ACC112 (cell line): ENCODE measurements around the gene ENTR1.

Source experiments
- H2AFZ ChIP-seq: fragments of 200-600 bp; sonication (generic); one replicate; pipeline ENCODE4 v1.6.0; 2017; ENCODE audit warnings: antibody characterized with exemption, low read length; ENCODE audit not compliant: unreplicated experiment
- H3K27ac ChIP-seq: fragments of 200-600 bp; sonication (generic); 2 replicates; pipeline ENCODE4 v1.5.1; 2014; ENCODE audit warnings: low read depth, mild to moderate bottlenecking, antibody characterized with exemption, low read length, moderate library complexity
- H3K27me3 ChIP-seq: fragments of 200-600 bp; sonication (generic); 2 replicates; pipeline ENCODE4 v1.6.1; 2014; ENCODE audit warnings: mild to moderate bottlenecking, antibody characterized with exemption, low read length, moderate library complexity, mixed read lengths; ENCODE audit not compliant: insufficient read depth
- H3K36me3 ChIP-seq: fragments of 200-600 bp; sonication (generic); 2 replicates; pipeline ENCODE4 v1.6.1; 2016; ENCODE audit warnings: mild to moderate bottlenecking, antibody characterized with exemption, low read length, moderate library complexity, mixed read lengths; ENCODE audit not compliant: insufficient read depth
- H3K4me1 ChIP-seq: fragments of 200-600 bp; sonication (generic); one replicate; pipeline ENCODE4 v1.6.1; 2016; ENCODE audit warnings: low read length, mixed read lengths; ENCODE audit not compliant: insufficient read depth, unreplicated experiment, control insufficient read depth
- H3K4me3 ChIP-seq: fragments of 200-600 bp; sonication (generic); 2 replicates; pipeline ENCODE4 v1.5.1; 2014; ENCODE audit warnings: mild to moderate bottlenecking, low read depth, low read length
- H3K79me2 ChIP-seq: fragments of 200-600 bp; sonication (generic); one replicate; pipeline ENCODE4 v1.6.0; 2016; ENCODE audit warnings: low read length; ENCODE audit not compliant: control insufficient read depth, unreplicated experiment, insufficient read depth

Gene ENTR1

DNA sequence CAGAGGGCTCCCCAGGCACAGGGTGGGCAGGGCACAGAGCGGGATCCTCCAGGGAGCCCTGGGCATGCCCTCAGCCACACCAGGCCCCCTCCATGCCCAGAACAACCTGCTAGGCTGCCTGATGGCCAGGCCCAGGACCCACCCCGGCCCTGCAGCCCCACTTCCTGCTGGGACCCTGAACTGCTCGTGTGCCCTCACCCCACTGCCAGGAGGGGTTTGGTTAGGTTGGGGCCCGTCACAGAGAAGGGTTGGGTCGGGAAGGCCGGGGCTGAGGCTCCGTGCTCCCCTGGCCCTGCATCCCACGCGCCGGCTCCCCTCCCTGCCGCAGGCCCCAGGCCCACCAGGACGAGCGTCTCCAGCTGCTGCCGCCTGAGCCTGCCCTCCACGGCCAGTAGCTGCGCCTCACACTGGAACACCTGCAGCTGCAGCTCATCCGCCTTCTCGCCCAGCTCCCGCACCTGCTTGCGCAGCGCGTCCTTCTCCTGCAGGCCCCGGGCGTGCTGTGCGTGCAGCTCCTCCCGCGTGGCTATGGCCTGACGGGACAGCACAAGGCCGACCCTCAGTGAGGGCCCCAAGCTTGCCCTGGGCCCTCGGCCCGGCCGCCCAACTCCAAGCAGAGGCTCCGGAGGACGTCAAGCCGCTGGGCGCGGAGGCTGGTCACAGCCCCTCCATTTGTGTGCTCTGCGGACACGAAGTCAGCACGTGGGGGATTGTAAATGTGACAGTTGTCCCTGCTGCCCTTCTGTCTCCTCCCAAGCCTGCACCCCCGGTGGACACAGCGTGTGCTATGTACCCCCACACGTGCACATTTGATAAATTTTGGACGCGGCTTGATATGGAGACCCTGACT, 42.9 kb downstream of the ENTR1 start:
- H3K4me1 ChIP-seq, result peaks cover 8% of the 10 kb centered on the region

GRCh38 chr9:136366826-136367225, 43.6 kb downstream of the ENTR1 start:
- H3K4me3 ChIP-seq, result no peak overlapping the region
- H3K36me3 ChIP-seq, result no peaks in the 10 kb centered on the region
- no peak overlapping the region for H3K27ac ChIP-seq
- H3K4me1 ChIP-seq, result peaks cover 7% of the 10 kb centered on the region
- H3K27me3 ChIP-seq, result no peaks in the 10 kb centered on the region
- no peak overlapping the region for H2AFZ ChIP-seq
- H3K79me2 ChIP-seq, result no peaks in the 10 kb centered on the region

More for the DNA sequence above, 42.9 kb downstream of the ENTR1 start:
- no peak overlapping the region for H3K4me3 ChIP-seq
- no peaks in the 10 kb centered on the region for H3K27me3 ChIP-seq
- H3K36me3 ChIP-seq, result no peaks in the 10 kb centered on the region
- no peak overlapping the region for H3K27ac ChIP-seq
- H2AFZ ChIP-seq, result no peak overlapping the region
- H3K79me2 ChIP-seq, result no peaks in the 10 kb centered on the region

DNA sequence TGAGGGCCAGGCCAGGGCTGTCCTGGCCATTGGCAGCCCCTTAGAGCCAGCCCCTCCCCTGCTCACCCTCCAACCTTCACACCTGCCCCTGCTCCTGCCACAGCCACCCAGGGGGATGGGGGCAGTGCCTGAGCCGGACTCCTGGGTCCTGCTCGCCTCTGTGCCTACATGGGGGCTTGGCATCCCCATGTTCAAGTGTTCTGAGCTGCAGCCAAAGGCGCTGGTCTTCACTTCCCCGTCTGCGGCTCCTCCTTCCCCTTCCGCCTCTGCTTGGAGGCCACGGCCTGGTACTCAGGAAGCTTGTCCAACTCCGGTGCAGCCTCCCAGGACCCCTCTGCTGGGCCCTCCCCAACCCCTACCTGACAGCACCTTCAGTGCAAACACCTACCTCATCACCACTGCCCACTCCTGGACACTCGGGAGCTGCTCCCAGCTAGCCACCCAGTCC, 44.6 kb downstream of the ENTR1 start:
- Histone ChIP-seq H3K36me3 (no peaks in the 10 kb centered on the region), H3K4me3 (no peak overlapping the region), H3K27ac (no peak overlapping the region), H3K4me1 (peaks cover 11% of the 10 kb centered on the region), H2AFZ (no peak overlapping the region), H3K79me2 (no peaks in the 10 kb centered on the region), H3K27me3 (no peaks in the 10 kb centered on the region)

DNA sequence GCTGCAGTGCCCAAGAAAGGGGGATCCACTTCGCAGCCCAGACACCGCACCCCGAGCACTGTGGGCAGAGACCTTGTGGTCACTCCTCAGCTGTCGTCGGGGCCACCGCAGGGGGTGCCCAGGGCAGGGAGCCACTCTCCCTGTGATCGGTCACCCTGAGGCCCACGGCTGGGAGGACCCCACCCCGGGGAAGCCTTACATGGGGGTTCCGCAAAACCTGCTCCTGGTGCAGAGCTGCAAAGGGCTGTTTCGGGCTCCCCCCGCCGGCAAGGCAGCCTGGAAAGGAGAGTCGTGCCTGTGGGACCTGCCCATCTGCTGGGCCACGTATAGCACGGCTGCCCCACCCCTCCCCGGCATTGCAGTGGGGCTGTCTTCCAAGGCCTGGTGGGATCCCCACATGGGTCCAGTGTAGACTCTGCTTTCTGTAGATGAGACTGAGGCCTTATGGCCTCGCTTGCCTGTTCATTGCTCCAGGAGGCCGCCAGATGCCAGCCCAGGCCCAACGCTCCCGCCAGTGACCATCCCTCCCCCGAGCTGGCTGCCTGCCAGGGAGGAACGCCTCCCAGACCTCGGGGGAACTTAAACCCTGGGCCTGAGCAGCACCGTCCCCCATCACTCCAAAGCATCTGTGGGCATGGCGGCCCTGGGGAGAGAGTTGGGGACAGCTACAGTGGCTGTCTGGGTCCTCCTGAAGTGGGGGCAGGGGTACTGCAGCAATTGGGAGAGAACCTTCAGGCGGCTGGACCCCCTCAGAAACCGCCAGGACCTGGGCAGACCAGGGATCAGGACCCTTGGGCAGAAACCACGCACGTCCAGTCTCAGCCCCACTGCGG, 45.3 kb downstream of the ENTR1 start:
- H2AFZ ChIP-seq, result no peak overlapping the region
- H3K27ac ChIP-seq, result no peak overlapping the region
- H3K4me3 ChIP-seq, result no peak overlapping the region
- H3K4me1 ChIP-seq, result peaks cover 11% of the 10 kb centered on the region
- H3K27me3 ChIP-seq, result no peaks in the 10 kb centered on the region
- no peaks in the 10 kb centered on the region for H3K79me2 ChIP-seq
- no peaks in the 10 kb centered on the region for H3K36me3 ChIP-seq

DNA sequence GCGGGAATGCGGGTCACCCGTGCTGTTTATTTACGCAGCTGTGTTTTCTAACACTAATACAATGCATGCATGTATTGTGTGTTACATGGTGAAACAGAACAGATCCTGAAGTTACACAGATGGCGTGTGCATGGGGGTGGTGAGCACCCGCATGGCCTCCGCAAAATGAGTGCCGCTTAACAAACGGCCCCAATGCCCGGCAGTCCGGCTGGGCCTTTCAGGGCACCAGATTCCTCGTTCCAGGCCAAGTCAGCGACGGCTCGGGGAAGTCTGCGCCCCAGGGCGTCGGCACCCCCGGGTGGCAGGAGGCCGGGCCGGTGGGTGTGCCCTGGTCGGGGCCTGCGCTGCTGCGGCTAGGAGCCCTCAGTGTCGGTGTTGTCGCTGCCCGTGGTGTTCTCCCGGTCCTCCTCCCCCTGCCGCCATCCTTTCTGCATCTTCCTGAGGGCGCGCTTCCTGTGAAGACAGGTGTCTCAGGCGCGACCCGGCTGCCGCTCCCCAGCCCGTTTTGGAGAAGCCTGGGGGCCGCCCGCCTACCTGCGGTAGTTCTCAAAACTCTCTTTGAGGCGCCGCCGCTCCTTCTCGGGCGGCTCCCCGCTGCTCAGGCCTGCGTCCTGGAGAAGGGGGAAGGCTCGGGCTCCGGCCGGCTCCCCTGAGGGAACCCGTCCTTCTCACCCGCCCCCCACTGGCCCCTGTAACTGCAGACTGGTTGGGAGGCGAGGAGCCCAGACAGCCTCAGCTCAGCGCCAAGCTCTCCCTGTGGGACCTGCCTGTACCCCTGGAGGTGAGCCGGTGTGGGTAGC, 46.3 kb downstream of the ENTR1 start:
- Histone ChIP-seq H3K27ac (no peak overlapping the region), H3K79me2 (no peaks in the 10 kb centered on the region), H2AFZ (no peak overlapping the region), H3K27me3 (no peaks in the 10 kb centered on the region), H3K36me3 (no peaks in the 10 kb centered on the region), H3K4me3 (peak overlapping the region; percentile 90), H3K4me1 (peaks cover 11% of the 10 kb centered on the region)

DNA sequence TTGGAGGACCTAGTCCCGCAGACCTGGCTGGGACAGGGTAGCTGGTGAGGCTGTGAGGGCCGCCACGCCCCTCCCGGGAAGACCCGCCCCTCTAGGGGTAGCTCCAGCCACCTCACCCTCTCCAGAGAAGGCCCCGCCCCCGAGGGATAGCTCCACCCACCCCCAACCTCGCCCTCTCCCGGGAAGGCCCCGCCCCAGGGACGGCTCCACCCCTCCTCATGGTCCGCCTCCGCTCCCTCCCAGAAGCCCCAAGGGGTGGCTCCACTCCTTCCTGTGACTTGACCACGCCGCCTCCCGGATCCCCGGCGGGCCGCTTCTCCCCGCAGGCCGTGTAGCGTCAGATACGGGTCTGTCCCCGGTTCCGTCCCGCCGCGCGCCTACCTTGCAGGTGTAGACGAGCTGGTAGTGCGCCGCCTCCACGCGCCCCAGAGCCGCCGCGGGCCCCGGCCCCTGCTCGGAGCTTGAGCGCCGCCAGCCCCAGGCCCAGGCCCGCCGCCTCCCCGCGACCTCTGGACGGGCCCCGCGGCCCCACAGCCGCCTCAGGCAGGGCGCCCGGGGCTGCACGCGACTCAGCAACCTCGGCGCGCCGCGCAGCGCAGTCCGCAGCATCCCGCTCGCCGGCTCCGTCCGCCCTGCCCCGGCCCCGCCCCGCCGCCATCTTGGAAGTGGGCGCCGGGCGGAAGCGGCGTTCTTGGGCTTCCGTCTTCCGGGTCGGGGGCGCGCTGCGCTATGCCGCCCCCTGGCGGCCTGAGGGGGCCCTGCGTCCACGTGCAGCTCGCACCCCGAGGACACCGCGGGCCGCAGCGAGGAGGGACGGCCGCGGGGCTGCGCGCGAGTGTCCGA, 47.1 kb downstream of the ENTR1 start, which contains the start of gene DNLZ:
DNLZ (minus strand) TSS at position 639 of the 843 bp plus-strand sequence; CDS start at position 609, 30 bp downstream.
- no peaks in the 10 kb centered on the region for H3K36me3 ChIP-seq
- H3K79me2 ChIP-seq, result no peaks in the 10 kb centered on the region
- H3K4me1 ChIP-seq, result peaks cover 11% of the 10 kb centered on the region
- H2AFZ ChIP-seq, result peak within 1 kb of the TSS; percentile 96
- H3K4me3 ChIP-seq, result peak within 1 kb of the TSS; percentile 90
- peak within 1 kb of the TSS; percentile 60; the same call in 1 of the 2 replicates for H3K27ac ChIP-seq
- H3K27me3 ChIP-seq, result no peaks in the 10 kb centered on the region

DNA sequence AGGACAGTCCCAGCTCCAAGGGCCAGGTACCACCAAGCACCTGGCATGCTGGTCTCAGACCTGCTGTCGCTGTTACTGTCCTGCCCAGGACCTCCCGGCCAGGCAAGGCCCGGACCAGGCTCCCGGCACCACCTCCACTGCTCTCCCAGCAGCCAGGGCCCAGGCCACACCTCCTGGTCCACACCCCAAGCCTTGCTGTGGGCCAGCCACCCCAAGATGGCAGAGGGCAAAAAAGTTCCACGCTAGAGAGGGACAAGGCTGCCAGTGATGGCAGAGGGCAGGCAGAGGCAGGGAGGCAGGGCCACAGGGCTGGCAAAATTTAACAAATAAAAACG, 48.0 kb downstream of the ENTR1 start:
- no peaks in the 10 kb centered on the region for H3K79me2 ChIP-seq
- no peak overlapping the region for H3K27ac ChIP-seq
- H3K4me1 ChIP-seq, result peaks cover 11% of the 10 kb centered on the region

GRCh38 chr9:136361754-136362449, 48.5 kb downstream of the ENTR1 start:
- H3K27ac ChIP-seq, result no peak overlapping the region
- H3K4me1 ChIP-seq, result peaks cover 11% of the 10 kb centered on the region
- H3K36me3 ChIP-seq, result no peaks in the 10 kb centered on the region
- no peak overlapping the region for H3K4me3 ChIP-seq
- no peaks in the 10 kb centered on the region for H3K27me3 ChIP-seq
- no peak overlapping the region for H2AFZ ChIP-seq
- H3K79me2 ChIP-seq, result no peaks in the 10 kb centered on the region

More for the DNA sequence above, 48.0 kb downstream of the ENTR1 start:
- Histone ChIP-seq H3K36me3 (no peaks in the 10 kb centered on the region), H3K4me3 (peak overlapping the region; percentile 28; the same call in 1 of the 2 replicates), H2AFZ (no peak overlapping the region), H3K27me3 (no peaks in the 10 kb centered on the region)

DNA sequence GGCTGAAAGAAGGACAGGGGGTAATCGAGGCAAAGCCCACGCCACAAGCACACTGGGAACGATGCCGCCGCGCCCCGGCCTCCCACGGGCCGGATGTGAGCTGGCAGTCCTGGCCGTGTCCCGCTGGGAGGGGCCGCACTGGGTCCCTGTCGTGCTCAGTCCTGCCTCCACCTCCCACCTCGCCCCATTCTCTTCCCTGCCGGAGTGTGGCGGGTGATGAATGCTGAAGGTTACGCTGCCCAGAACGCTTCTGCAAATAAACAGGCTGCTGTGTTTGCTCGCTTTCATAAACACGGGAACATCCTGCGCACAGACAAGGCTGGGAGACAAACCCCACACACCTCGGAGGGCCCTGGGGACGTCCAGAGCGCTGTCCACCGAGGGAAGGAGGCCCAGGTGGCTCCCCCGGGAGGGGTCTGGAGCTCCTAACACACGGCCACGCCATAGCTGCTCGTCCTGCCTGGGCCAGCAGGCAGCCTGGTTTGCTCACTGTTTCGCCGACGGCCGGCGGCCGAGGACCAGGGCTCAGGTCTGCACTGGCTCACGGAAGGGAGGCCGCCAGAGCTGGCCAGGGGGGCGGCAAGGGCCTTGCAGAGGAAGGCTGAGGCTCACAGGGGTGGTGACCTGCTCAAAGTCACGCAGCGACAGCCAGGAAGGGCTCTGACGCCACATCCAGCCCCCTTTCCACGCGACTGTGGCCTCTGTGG, 49.2 kb downstream of the ENTR1 start:
- Histone ChIP-seq H3K27ac (no peak overlapping the region), H3K4me3 (no peak overlapping the region), H3K79me2 (no peaks in the 10 kb centered on the region), H3K4me1 (peaks cover 11% of the 10 kb centered on the region), H2AFZ (no peak overlapping the region), H3K27me3 (no peaks in the 10 kb centered on the region), H3K36me3 (peaks cover 4% of the 10 kb centered on the region; the same call in 1 of the 2 replicates)
